ENCODE results near the gene SCGB1A1.

DNA sequence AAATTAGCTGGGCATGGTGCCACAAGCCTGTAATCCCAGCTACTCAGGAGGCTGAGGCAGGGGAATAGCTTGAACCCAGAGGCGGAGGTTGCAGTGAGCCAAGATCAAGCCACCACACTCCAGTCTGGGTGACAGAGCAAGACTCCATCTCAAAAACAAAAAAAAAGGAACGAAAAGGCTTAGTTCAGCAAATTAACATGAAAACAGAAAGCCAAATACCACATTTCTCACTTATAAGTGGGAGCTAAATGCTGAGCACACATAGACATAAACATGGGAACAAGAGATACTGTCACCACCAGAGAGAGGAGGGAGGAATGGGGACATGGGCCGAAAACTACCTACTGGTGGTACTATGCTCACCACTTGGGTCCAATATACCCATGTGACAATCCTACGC lies 38.6 kb downstream of the SCGB1A1 start:
- TF ChIP-seq SP1 (IDR thresholded peaks at IDR 0.05): no peak
- TF ChIP-seq TARDBP (IDR thresholded peaks at IDR 0.05): no peak

All from HEK293T (cell line).